ENCODE measurements around the gene GSDMA.
"Not testable (repeated sequence)": the region's sequence is repeated elsewhere in the genome, so short reads cannot be mapped to it uniquely, and the experiment has no call there.

Gene GSDMA

GRCh38 chr17:39928858-39929645 is 33.8 kb upstream of the GSDMA start:
- no peak overlapping the region for H3K4me3 ChIP-seq (ENCODE audit: low read depth, low read length)

GRCh38 chr17:39929646-39930407 is 33.0 kb upstream of the GSDMA start:
- H3K4me3 ChIP-seq (ENCODE audit: low read depth, low read length) = no peak overlapping the region

- no peak overlapping the region for H3K4me3 ChIP-seq (ENCODE audit: low read depth, low read length)
Measured at GRCh38 chr17:39933912-39934311, 28.9 kb upstream of the GSDMA start.

- H3K4me3 ChIP-seq (ENCODE audit: low read depth, low read length) = no peak overlapping the region
Measured at GRCh38 chr17:39934324-39934723, 28.5 kb upstream of the GSDMA start.

GRCh38 chr17:39935909-39936308 is 26.9 kb upstream of the GSDMA start:
- no peak overlapping the region for H3K4me3 ChIP-seq (ENCODE audit: low read depth, low read length)

- H3K4me3 ChIP-seq (ENCODE audit: low read depth, low read length) = no peak overlapping the region
Measured at GRCh38 chr17:39937447-39937846, 25.4 kb upstream of the GSDMA start.

- no peak overlapping the region for H3K4me3 ChIP-seq (ENCODE audit: low read depth, low read length)
Measured at GRCh38 chr17:39938140-39938869, 24.5 kb upstream of the GSDMA start.

- H3K4me3 ChIP-seq (ENCODE audit: low read depth, low read length) = no peak overlapping the region
Measured at GRCh38 chr17:39939106-39939505, 23.7 kb upstream of the GSDMA start.

GRCh38 chr17:39939588-39940419 is 23.0 kb upstream of the GSDMA start:
- no peak overlapping the region for H3K4me3 ChIP-seq (ENCODE audit: low read depth, low read length)

- H3K4me3 ChIP-seq (ENCODE audit: low read depth, low read length) = no peak overlapping the region
Measured at GRCh38 chr17:39943702-39944392, 19.0 kb upstream of the GSDMA start.

- H3K4me3 ChIP-seq (ENCODE audit: low read depth, low read length) = no peak overlapping the region
Measured at GRCh38 chr17:39944393-39944711, 18.5 kb upstream of the GSDMA start.

- H3K4me3 ChIP-seq (ENCODE audit: low read depth, low read length) = no peak overlapping the region
Measured at GRCh38 chr17:39946551-39947330, 16.1 kb upstream of the GSDMA start.

- H3K4me3 ChIP-seq (ENCODE audit: low read depth, low read length) = not testable (repeated sequence)
Measured at GRCh38 chr17:39948489-39948828, 14.3 kb upstream of the GSDMA start.

- no peak overlapping the region for H3K4me3 ChIP-seq (ENCODE audit: low read depth, low read length)
Measured at GRCh38 chr17:39949028-39949427, 13.8 kb upstream of the GSDMA start.

- H3K4me3 ChIP-seq (ENCODE audit: low read depth, low read length) = no peak overlapping the region
Measured at GRCh38 chr17:39950871-39951348, 11.9 kb upstream of the GSDMA start.

- H3K4me3 ChIP-seq (ENCODE audit: low read depth, low read length) = peak overlapping the region; percentile 25
Measured at GRCh38 chr17:39951924-39952679, 10.7 kb upstream of the GSDMA start.

GRCh38 chr17:39952680-39953470 is 9.9 kb upstream of the GSDMA start:
- H3K4me3 ChIP-seq (ENCODE audit: low read depth, low read length) = peak overlapping the region; percentile 51

- H3K4me3 ChIP-seq (ENCODE audit: low read depth, low read length) = peak overlapping the region; percentile 51
Measured at GRCh38 chr17:39953471-39953888, 9.3 kb upstream of the GSDMA start.

All from iPS-11a (cell line).